Measurements from ENCODE around the gene MYL10.

Gene MYL10

GRCh38 chr7:101567230-101567629 is 61.9 kb downstream of the MYL10 start:
- no peak for DNase-seq (ENCODE audit: low read depth in 2 of 2)

GRCh38 chr7:101565601-101566209 is 63.4 kb downstream of the MYL10 start:
- no peak for DNase-seq (ENCODE audit: low read depth in 2 of 2)

GRCh38 chr7:101564778-101565211 is 64.3 kb downstream of the MYL10 start:
- DNase-seq (ENCODE audit: low read depth in 2 of 2): no peak

GRCh38 chr7:101563943-101564777 is 64.9 kb downstream of the MYL10 start:
- DNase-seq (ENCODE audit: low read depth in 2 of 2): no peak

Measured in activated CD4-positive, alpha-beta T cell treated with anti-CD3 and anti-CD28 coated beads for 24 hours (primary cell).